HepG2 (cell line): ENCODE measurements around the gene JMJD4. TPM values are rescaled to one million over a fixed set of nuclear protein-coding genes. Genes with fewer than 3 reads are reported as not detected.
A peak's percentile ranks its signal among the peaks of the same experiment; 100 is the strongest.

Source experiments
- ATAC-seq: fragments of 200-7000 bp; cut with Tn5 transposase; 3 replicates; pipeline ENCODE4 v1.9.1; 2020; ENCODE audit warnings: mild to moderate bottlenecking, moderate library complexity
- BruUV-seq: library from RNA; stranded (reverse); fragments of 400-500 nt; replicated peaks from 2 replicates; lab custom pipeline; 2021; lab: Mats Ljungman, UMichigan
- CTCF ChIA-PET: fragments of 300-600 bp; formaldehyde crosslinking; extraction: SDS; loops from one replicate; lab custom pipeline; 2021; ENCODE audit warnings: low total read pairs, inconsistent platforms, low intra/inter-chr PET ratio; lab: Yijun Ruan, JAX
- POLR2A ChIA-PET: fragments of 350-600 bp; sonication (Branson Sonifier 250); formaldehyde crosslinking; loops from one replicate; lab custom pipeline; 2020; ENCODE audit warnings: antibody characterized with exemption, inconsistent platforms; lab: Yijun Ruan, JAX
- DNase-seq: peaks from one replicate; pipeline ENCODE4 v3.0.0-alpha.2; 2015; ENCODE audit warnings: low spot score
- FAIRE-seq: peaks from 3 replicates; lab custom pipeline; 2011; peaks lifted over from hg19 to GRCh38; lab: Jason Lieb, UNC
- H2AFZ ChIP-seq: one replicate; pipeline ENCODE4 v1.6.1; 2011; ENCODE audit warnings: low read length, inconsistent platforms
- H3K27ac ChIP-seq: fragments of 300-600 bp; 3 replicates; pipeline ENCODE4 v1.8.0; 2011; ENCODE audit warnings: mixed run types, mild to moderate bottlenecking, mixed read lengths, low read length, inconsistent platforms; ENCODE audit not compliant: insufficient read depth; ENCODE audit errors: extremely low read length
- H3K27me3 ChIP-seq, 2 experiments: fragments of 200-600 bp in 1 of 2; 2 replicates in 1 of 2; 3 replicates in 1 of 2; pipeline versions ENCODE4 v1.6.0 to v1.8.0; 2011; ENCODE audit warnings: low read length in 2 of 2, mild to moderate bottlenecking in 2 of 2, moderate library complexity in 2 of 2, inconsistent platforms in 1 of 2; ENCODE audit not compliant: insufficient read depth in 2 of 2, control insufficient read depth in 1 of 2
- H3K36me3 ChIP-seq, 2 experiments: fragments of 200-600 bp in 1 of 2; replicated peaks in 1 of 2; 2 replicates in 1 of 2; 3 replicates in 1 of 2; pipeline versions ENCODE4 v1.5.1 to v1.8.0; 2011; ENCODE audit warnings: low read length in 2 of 2, inconsistent platforms in 1 of 2; ENCODE audit not compliant: insufficient read depth in 2 of 2, control insufficient read depth in 1 of 2
- H3K4me1 ChIP-seq: 2 replicates; pipeline ENCODE4 v1.5.1; 2012; ENCODE audit warnings: low read length, inconsistent platforms; ENCODE audit not compliant: insufficient read depth
- H3K4me2 ChIP-seq: 2 replicates; pipeline ENCODE4 v1.6.0; 2011; ENCODE audit warnings: low read depth, low read length, inconsistent platforms
- H3K4me3 ChIP-seq, 3 experiments: fragments of 200-600 bp in 1 of 3; sonication (generic), shearing (Covaris generic) in 1 of 3; replicated peaks in 1 of 3; 2 replicates each; pipeline ENCODE4 v1.5.1; 2011 to 2016; ENCODE audit warnings: low read length in 3 of 3, inconsistent platforms in 2 of 3, low read depth in 2 of 3, mild to moderate bottlenecking in 2 of 3, control low read depth in 1 of 3, mixed read lengths in 1 of 3; ENCODE audit not compliant: insufficient read depth in 1 of 3
- H3K79me2 ChIP-seq: one replicate; pipeline ENCODE4 v1.6.1; 2011; ENCODE audit warnings: low read length, inconsistent platforms; ENCODE audit not compliant: insufficient read depth
- H3K9ac ChIP-seq: 2 replicates; pipeline ENCODE4 v1.6.0; 2011; ENCODE audit warnings: mild to moderate bottlenecking, low read depth, low read length, inconsistent platforms; ENCODE audit not compliant: insufficient read depth
- H3K9me3 ChIP-seq: 2 replicates; pipeline ENCODE4 v1.5.1; 2012; ENCODE audit warnings: mild to moderate bottlenecking, low read length
- H4K20me1 ChIP-seq: 2 replicates; pipeline ENCODE4 v1.6.0; 2011; ENCODE audit warnings: inconsistent platforms, mild to moderate bottlenecking, low read length, moderate library complexity; ENCODE audit not compliant: insufficient read depth
- FOXM1 ChIP-seq: sonication (generic); formaldehyde crosslinking; IDR thresholded peaks from 2 replicates; pipeline ENCODE4 v1.5.0; 2020; ENCODE audit warnings: missing genetic modification reagents
- GATAD1 ChIP-seq: IDR thresholded peaks from 2 replicates; pipeline ENCODE4 v1.6.1; 2016; ENCODE audit warnings: missing genetic modification reagents, missing compliant biosample characterization
- HCFC1 ChIP-seq: fragments of 150-350 bp; IDR thresholded peaks from 2 replicates; pipeline ENCODE4 v1.6.1; 2014; ENCODE audit warnings: low read depth, low read length
- HNRNPK ChIP-seq: fragments of 200-400 bp; formaldehyde crosslinking; IDR thresholded peaks from 2 replicates; pipeline ENCODE4 v1.6.1; 2018; ENCODE audit warnings: low read length, low read depth, moderate library complexity, mild to moderate bottlenecking; ENCODE audit not compliant: poor library complexity, severe bottlenecking
- HOXA7 ChIP-seq: sonication (generic); formaldehyde crosslinking; IDR thresholded peaks from 2 replicates; pipeline ENCODE4 v1.8.1; 2022; ENCODE audit warnings: mild to moderate bottlenecking, missing genetic modification reagents, moderate library complexity
- IKZF1 ChIP-seq: fragments of 450-650 bp; IDR thresholded peaks from 2 replicates; pipeline ENCODE4 v1.7.1; 2016
- IKZF4 ChIP-seq: sonication (generic); formaldehyde crosslinking; IDR thresholded peaks from 2 replicates; pipeline ENCODE4 v1.5.1; 2020; ENCODE audit warnings: borderline replicate concordance, mild to moderate bottlenecking, low read depth, missing genetic modification reagents; ENCODE audit errors: not compliant biosample characterization
- KDM3A ChIP-seq: IDR thresholded peaks from 2 replicates; pipeline ENCODE4 v1.6.1; 2018; ENCODE audit warnings: low read depth, missing compliant biosample characterization
- KDM5A ChIP-seq: fragments of 200-600 bp; sonication (generic); IDR thresholded peaks from 2 replicates; pipeline ENCODE4 v1.7.0; 2018; ENCODE audit warnings: antibody characterized with exemption, mild to moderate bottlenecking, low read length, borderline replicate concordance
- MXD4 ChIP-seq: IDR thresholded peaks from 2 replicates; pipeline ENCODE4 v1.6.1; 2016; ENCODE audit warnings: mild to moderate bottlenecking, missing biosample characterization, missing genetic modification reagents
- PRPF4 ChIP-seq: fragments of 200-400 bp; formaldehyde crosslinking; IDR thresholded peaks from 2 replicates; pipeline ENCODE4 v1.6.1; 2016; ENCODE audit warnings: low read length, low read depth; ENCODE audit not compliant: poor library complexity, severe bottlenecking
- RFX3 ChIP-seq: IDR thresholded peaks from 2 replicates; pipeline ENCODE4 v1.6.1; 2016; ENCODE audit warnings: missing biosample characterization, missing genetic modification reagents
- RFXAP ChIP-seq: sonication (generic); formaldehyde crosslinking; IDR thresholded peaks from 2 replicates; pipeline ENCODE4 v1.4.0; 2020; ENCODE audit warnings: missing genetic modification reagents, borderline replicate concordance
- SIN3A ChIP-seq: IDR thresholded peaks from 2 replicates; pipeline ENCODE4 v1.6.1; 2011; ENCODE audit warnings: low read depth, mild to moderate bottlenecking, control low read depth, low read length, borderline replicate concordance
- SNRNP70 ChIP-seq: fragments of 200-400 bp; formaldehyde crosslinking; IDR thresholded peaks from 2 replicates; pipeline ENCODE4 v1.6.1; 2017; ENCODE audit warnings: mild to moderate bottlenecking, low read depth, low read length, moderate library complexity
- TAF15 ChIP-seq: fragments of 200-400 bp; formaldehyde crosslinking; IDR thresholded peaks from one replicate; pipeline ENCODE4 v1.6.1; 2018; ENCODE audit warnings: mild to moderate bottlenecking, low read depth, low read length; ENCODE audit not compliant: poor library complexity, severe bottlenecking
- ZBED4 ChIP-seq: sonication (generic); formaldehyde crosslinking; IDR thresholded peaks from 2 replicates; pipeline ENCODE4 v1.4.0; 2020; ENCODE audit warnings: missing genetic modification reagents, borderline replicate concordance
- ZNF572 ChIP-seq: sonication (generic); formaldehyde crosslinking; IDR thresholded peaks from 2 replicates; pipeline ENCODE4 v1.5.1; 2020; ENCODE audit warnings: mild to moderate bottlenecking, missing genetic modification reagents
- ZSCAN20 ChIP-seq: sonication (generic); formaldehyde crosslinking; IDR thresholded peaks from 2 replicates; pipeline ENCODE4 v1.4.0; 2020; ENCODE audit warnings: missing genetic modification reagents, mild to moderate bottlenecking, borderline replicate concordance
- WGBS: methylation state at CpG from one replicate; pipeline ENCODE4 v1.1.6; 2017; ENCODE audit warnings: low lambda C conversion rate; 5-methylcytosine and 5-hydroxymethylcytosine counted together
- in situ Hi-C: cut with HindIII; loops from 2 replicates; pipeline ENCODE4 v1.10.0; 2017; ENCODE audit warnings: low pct_unique_long_range_greater_than_20kb; ENCODE audit not compliant: extremely low pct_ligation_motif_present
- intact Hi-C: fragments of 100-400 bp; cut with micrococcal nuclease; formaldehyde crosslinking; loops from one replicate; pipeline ENCODE4 v1.10.0; 2022; ENCODE audit not compliant: unreplicated experiment
- polyA plus RNA-seq, 8 experiments: library from polyadenylated mRNA; depleted of rRNA in 3 of 8; stranded (reverse) in 7 of 8; unstranded in 1 of 8; fragments of >200 nt; fragmentation: Illumina TruSeq in 4 of 8; extraction: Trizol in 4 of 8; gene quantifications; 2 replicates each; pipeline versions ENCODE4 v1.2.1 to v1.2.3, GENCODE V29; 2011 to 2016; ENCODE audit warnings: low read depth in 4 of 8, missing spikeins in 1 of 8, mixed read lengths in 1 of 8; ENCODE audit not compliant: insufficient read depth in 1 of 8
- total RNA-seq, 5 experiments: library from RNA; depleted of rRNA; stranded (reverse); fragments of >200 nt; fragmentation: Illumina TruSeq; extraction: Trizol; gene quantifications; 2 replicates each; pipeline ENCODE4 v1.2.3, GENCODE V29; 2016; ENCODE audit warnings: low read depth in 1 of 5

JMJD4 gene
- total and polyA plus RNA-seq, 2 of the 13 experiments (the other 11 are each of a cell fraction or from before 2014, with no cell fraction given), result 10.2 to 29.0 TPM

GRCh38 chr1:227742738-227743715 is 7.9 kb upstream of the JMJD4 start:
- Histone ChIP-seq H2AFZ (no peak overlapping the region), H3K4me3 (no peak overlapping the region), H3K9me3 (no peaks in the 10 kb centered on the region), H3K27ac (no peak overlapping the region), H3K79me2 (peaks cover 21% of the 10 kb centered on the region), H3K36me3 (peaks cover under 1 to 10% of the 10 kb centered on the region in 2 experiments; a peak in 4 of 5 replicates), H4K20me1 (0 out of 2 replicates have a peak, but pooled peaks cover 4% of the 10 kb centered on the region), H3K9ac (no peak overlapping the region), H3K4me2 (no peak overlapping the region), H3K4me1 (no peaks in the 10 kb centered on the region), H3K27me3 (no peaks in the 10 kb centered on the region)
- in situ Hi-C loops (loop anchor here (10.0 kb wide), 1 partner anchor 258 kb away; no protein-coding TSS in a partner anchor), intact Hi-C loops (no loop called here)
- DNase-seq, result no peak
- no TSS peak for BruUV-seq
- no peak for FAIRE-seq
- no peak for TF ChIP-seq ZNF572 (CRISPR knock-in tag)
- TF ChIP-seq IKZF1, result no peak
- no peak for TF ChIP-seq HCFC1
- no peak for TF ChIP-seq FOXM1 (CRISPR knock-in tag)
- no peak for TF ChIP-seq HNRNPK
- TF ChIP-seq HOXA7 (CRISPR knock-in tag), result no peak
- TF ChIP-seq RFXAP (CRISPR knock-in tag), result no peak
- TF ChIP-seq SNRNP70, result no peak
- no peak for TF ChIP-seq PRPF4
- no peak for TF ChIP-seq KDM3A (CRISPR knock-in tag)
- TF ChIP-seq ZBED4 (CRISPR knock-in tag), result no peak
- TF ChIP-seq TAF15, result no peak
- TF ChIP-seq ZSCAN20 (CRISPR knock-in tag), result no peak
- no peak for TF ChIP-seq IKZF4
- TF ChIP-seq KDM5A, result no peak
- no peak for TF ChIP-seq GATAD1 (CRISPR knock-in tag)
- TF ChIP-seq MXD4, result no peak
- TF ChIP-seq SIN3A, result no peak
- TF ChIP-seq RFX3 (CRISPR knock-in tag), result no peak
- ChIA-PET POLR2A (no interaction called here), CTCF (no interaction called here)
- peak; percentile 68 for ATAC-seq
- WGBS, result 97% methylated on average over 11 of the region's 18 CpGs
